HS-5 (cell line): ENCODE measurements around the gene PNRC1.
"Not testable (repeated sequence)": the region's sequence is repeated elsewhere in the genome, so short reads cannot be mapped to it uniquely, and the experiment has no call there.

Experiments used
- DNase-seq: peaks from one replicate; pipeline ENCODE4 v3.0.0-alpha.2; 2012; ENCODE audit warnings: low read depth

The PNRC1 gene

DNA sequence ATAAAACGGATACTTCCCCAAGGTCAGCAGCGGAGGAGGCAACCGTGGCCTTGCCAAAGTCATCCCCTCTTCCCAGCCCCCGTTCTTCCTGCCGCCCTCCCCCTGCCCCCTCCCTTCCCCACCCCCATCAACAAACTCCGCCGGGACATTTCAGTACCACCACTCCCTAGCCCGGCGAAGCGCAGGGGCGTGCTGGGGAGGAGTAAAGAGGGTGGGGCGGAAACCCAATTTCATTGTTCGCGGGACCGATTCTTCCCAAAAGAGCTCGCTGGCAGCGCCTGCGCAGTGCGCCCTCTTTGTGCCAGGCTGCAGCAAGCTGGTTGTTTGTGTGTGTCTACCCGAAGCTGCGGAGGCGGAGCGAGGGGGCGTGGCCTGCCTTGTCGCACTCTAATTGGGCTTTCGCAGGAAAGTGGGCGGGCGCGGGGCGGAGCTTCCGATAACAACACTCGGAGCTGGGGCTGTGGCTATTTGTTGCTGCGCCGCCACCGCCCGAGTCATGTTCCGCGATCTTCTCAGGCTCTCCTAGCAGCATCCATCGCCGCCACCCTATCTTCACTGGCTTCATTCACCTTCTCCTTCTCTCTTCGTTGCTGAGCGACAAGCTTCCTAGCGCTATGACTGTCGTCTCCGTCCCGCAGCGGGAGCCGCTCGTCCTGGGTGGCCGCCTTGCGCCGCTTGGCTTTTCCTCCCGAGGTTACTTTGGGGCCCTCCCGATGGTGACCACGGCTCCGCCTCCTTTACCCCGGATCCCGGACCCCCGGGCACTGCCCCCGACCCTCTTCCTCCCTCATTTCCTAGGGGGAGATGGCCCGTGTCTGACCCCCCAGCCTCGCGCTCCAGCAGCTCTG lies at the start of gene PNRC1:
TSS of gene PNRC1 (plus strand) at position 471 of the 848 bp plus-strand sequence. CDS start at position 615, 144 bp downstream.
- DNase-seq = peak; percentile 90

DNA sequence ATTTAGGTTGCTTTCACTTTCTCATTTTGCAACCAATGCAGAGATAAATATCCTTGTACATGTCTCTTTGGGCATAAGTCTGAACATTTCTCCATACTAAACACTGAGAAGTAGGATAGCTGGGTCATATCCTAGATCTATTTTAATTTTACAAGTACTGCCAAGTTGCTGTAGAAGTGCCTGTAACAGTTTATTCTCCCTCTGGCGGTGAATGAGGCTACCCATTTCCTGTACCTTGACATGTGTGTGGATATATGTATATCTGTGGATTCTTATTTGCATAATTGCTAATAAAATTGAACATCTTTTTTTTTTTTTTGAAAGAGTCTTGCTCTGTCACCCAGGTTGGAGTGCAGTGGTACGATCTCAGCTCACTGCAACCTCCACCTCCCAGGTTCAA lies 48.0 kb upstream of the PNRC1 start:
- no peak for DNase-seq

DNA sequence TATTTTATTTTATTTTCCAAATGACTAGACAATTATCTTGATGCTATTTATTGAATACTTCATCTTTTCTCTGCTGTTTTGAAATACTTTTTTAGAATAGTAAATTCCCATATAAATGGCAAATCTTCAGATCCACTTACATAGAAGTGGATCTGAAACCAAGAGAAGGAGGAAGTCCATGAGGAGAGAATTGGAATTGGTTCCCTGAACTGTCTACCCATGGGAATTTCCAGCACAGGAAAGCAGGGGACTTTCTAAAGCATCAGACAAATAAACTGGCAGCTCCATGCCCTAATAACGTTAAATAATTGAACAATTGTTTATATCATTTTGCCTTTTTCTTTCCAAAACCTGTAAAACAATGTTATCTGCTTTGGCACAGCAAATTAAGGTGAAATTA lies 47.1 kb upstream of the PNRC1 start:
- no peak for DNase-seq

DNA sequence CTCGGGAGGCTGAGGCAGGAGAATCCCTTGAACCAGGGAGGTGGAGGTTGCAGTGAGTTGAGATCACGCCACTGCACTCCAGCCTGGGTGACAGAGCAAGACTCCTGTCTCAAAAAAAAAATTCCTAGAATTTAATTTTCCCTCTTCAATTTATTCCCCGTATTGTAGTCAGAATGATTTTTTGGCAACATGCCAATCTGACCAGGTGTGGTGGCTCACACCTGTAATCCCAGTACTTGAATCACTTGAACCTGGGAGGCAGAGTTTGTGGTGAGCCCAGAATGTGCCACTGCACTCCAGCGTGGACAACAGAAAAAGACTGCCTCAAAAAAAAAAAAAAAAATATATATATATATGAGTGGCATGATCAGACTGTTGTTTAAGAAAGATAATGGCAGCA lies 46.4 kb upstream of the PNRC1 start:
- DNase-seq = not testable (repeated sequence)

DNA sequence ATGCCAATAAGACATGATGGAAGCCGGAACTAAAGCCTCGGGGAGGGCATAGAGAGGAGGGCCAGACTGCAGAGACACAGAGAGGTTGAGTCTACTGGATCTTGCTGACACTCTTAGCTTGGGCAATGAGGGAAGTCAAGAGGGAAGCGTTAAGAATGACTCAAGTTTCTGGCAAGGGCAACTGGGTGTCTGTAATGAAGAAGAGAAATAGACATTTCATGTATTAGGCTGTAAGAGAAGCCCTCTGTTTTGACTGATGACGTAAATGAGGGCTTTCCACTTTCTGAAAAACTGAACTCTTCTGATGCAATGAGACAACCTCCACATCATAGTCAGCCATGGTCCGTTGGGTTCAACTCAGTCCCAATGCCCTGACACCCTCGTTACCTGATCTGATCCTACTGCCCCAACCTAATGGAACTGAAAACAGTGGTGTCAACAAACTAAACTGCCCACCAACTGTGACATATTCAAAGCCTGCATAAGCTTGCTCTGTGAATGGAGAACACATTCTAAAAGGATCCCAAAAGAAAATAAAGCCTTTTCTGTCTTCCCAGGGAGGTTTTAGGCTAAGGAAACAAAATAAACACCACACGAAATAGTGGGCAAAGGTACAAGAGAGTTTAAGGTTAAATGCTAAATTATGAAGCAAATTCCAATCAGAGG lies 45.8 kb upstream of the PNRC1 start:
- DNase-seq = peak; percentile 63

DNA sequence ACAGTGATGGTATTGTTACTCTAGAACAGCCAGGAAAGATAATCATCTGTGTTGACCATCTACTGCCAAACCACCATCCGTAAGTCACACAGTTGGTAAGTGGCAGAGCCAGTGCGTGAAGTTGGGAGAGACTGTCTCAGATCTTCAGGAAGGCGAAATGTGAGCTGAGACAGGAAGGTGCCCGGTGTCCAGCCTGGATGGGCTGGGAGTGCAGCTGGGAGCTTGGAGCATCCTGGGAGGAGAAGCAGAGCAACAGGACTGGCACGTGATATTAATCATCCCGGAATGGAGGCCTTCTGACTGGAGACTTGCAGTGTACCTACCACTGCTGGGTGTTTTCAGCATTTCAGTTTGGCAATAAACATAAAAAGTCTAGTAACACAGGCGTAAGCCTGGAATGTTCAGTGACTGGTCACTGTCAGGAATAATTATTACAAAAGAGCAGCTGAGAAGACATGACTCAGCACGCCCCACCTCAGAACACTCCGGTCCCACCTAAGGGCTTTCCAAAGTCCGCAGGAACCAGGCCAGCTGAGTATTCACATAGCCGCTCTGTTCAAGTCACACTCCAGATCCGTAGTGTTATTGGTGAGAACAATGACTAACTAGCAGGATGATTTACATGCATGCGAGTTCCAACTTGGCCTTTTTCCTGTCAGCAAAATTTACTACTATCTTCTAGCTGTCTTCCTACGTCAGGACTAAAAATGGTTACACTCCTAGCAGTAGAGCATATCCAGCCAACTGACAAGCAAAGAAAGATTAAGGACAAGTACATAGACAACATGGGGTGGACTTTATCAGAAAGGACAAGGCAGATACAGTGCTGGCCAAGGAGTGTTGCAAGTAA lies 45.1 kb upstream of the PNRC1 start:
- DNase-seq = peak; percentile 95

DNA sequence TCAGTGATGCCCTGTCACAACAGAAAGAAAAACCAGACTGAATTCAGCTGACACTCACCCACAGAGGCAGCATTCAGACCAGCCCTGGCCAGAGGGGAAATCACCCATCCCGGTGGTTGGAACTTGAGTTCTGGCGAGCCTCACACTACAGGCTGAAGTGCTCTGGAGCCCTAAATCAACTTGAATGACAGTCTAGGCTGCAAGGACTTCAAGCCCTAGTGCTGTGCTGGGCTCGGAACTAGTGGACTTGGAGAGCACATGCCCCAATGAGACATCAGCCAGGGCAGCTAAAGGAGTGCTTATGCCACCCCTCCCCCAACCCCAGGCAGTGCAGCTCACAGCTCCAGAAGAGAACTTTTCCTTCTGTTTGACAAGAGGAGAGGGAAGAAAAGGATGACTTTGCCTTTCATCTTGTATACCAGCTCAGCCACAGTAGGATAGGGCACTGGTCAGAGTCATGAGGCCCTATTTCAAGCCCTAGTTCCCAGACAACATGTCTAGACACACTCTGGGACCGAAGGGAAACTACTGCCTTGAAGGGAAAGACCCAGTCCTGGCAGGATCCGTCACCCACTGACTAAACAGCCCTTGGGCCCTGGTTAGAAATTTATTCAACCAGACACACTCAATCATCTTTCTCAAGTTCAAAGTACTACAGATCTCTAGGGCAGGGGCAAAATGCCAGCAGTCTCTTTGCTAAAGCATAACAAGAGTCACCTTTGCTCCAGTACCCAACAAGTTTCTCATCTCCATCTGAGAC lies 43.2 kb upstream of the PNRC1 start:
- no peak for DNase-seq

DNA sequence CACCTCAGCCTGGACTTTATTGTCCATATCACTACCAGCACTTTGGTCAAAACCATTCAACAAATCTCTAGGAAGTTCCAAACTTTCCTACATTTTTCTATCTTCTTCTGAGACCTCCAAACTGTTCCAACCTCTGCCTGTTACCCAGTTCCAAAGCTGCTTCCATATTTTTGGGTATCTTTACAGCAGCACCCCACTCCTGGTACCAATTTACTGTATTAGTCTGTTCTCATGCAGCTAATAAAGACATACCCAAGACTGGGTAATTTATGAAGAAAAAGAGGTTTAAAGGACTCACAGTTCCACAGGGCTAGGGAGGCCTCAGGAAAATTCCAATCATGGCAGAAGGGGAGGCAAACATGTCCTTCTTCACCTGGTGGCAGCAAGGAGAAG lies 42.7 kb upstream of the PNRC1 start:
- DNase-seq = not testable (repeated sequence)

DNA sequence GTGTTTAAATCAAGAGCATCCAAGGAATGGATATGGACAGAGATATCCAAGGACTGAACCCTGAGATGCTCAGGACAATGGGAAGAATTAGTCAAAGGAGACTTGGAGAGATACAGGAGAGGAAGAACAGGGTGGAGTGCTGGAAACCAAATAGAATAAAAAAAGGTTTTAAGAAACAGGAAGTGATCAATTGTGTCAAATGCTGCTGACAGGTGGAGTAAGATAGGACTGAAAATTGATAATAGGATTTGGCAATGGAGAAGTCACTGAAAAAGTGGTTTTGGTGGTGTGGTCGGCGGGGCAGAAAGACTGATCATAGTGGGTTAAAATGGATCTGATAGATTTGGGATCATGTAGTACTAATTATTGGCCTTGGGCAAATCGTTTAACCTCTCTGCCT lies 37.9 kb upstream of the PNRC1 start:
- no peak for DNase-seq

DNA sequence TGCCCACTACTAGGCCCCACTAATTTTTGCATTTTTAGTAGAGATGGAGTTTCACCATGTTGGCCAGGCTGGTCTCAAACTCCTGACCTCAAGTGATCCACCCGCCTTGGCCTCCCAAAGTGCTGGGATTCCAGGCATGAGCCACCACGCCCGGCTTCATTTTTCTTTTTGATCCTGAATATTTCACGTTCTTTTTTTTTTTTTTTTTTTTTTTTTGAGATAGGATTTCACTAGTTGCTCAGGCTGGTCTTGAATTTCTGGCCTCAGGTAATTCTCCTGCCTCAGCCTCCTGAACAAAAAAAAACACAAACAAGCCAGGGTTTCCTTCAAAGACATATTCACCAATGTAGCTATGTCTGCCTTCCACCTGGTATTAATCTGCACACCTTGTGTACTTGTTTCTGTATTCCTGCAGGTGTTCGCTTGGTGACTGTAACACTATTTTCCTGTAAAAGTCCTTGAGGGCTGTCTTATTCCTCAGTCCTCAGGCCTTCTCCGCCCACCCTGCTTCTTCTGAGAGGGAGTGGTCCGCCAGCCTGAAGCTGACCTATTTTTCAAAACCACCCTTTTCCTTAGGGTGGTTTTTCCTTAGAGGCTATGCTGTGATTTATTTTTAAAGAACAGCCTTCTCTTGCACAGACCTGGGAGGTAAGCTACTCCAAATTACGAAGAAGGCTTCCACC lies 36.1 kb upstream of the PNRC1 start:
- no peak for DNase-seq

DNA sequence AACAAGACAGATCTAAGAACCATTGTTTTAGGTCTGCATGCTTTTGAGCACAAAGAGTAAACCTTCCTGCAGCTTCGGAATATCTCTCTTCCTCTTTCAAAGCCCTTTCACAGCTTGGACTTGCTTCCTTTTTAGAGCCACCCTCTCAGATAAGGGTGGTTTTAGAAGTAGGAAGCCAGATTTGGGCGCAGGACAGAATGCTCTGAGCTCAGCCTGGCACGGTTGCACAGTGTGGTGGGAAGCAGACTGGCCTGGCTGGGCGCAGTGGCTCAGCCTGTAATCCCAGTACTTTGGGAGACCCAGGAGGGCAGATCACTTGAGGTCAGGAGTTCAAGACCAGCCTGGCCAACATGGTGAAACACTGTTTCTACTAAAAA lies 35.6 kb upstream of the PNRC1 start:
- DNase-seq = no peak

DNA sequence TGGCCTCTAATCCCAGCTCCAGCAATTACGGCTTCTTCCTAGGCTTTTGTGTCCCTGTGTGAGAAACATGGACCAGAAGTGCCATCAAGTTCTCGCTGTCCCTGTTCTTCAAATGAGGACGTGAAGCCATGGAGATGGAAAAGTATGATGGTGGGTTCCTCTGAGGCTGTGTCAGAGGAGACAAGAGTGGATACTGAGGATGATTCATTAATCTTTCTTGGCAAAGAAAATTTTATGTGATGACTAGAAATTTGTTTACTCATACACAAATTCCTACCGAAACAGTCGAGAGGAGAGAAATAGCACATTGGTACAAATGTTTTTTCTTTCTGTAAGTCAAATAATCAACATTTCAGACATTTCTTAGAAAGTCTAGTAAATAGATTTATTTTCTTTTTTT lies 35.0 kb upstream of the PNRC1 start:
- peak; percentile 39 for DNase-seq

DNA sequence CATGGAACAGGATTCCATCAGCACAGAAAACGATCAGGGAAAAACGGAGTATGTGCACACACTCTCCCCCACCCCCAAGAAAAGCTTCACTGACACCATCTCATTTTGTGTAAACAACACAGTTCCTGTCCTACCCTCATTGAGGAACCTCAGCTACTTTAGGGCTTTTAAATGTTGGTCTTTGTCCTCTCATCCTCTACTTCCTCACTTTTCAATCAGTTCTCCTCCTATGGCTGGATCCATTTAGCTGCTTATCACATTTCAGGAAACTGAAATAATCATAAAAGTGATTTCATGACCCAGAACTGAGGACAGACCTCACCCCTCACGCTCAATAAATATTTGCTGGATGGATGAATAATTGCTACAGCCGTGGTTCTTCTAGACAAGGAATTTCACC lies 33.1 kb upstream of the PNRC1 start:
- DNase-seq = no peak

DNA sequence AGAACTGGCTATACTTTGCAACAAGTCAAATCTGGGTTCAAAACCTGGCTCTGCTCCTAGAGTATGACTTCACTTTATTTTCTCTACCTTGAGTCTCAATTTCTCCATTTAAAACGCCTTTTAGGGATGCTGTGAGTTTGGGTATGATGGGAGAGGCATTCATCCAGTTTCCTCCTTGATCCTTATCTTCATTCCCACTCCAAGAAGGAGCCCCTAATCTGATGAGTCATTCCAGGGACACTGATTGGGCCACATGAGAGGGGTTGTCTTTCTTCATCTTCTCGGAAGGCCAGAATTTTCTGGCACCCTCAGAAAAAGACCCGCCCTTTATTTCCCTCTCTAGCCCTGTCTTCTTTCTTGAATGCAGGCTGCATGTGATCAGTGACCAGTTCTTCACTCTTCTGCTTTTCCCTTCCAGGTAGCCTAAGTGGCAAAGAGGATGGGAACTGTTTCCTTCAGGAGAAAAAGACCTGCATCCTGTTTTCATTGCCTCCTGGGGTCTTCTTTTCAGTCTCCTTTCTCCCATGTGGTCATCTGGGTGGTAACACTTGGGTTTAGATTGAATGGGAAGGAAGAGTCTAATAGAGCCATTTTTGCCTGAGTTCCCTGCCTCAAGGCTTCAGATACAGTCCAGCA lies 32.1 kb upstream of the PNRC1 start:
- no peak for DNase-seq

DNA sequence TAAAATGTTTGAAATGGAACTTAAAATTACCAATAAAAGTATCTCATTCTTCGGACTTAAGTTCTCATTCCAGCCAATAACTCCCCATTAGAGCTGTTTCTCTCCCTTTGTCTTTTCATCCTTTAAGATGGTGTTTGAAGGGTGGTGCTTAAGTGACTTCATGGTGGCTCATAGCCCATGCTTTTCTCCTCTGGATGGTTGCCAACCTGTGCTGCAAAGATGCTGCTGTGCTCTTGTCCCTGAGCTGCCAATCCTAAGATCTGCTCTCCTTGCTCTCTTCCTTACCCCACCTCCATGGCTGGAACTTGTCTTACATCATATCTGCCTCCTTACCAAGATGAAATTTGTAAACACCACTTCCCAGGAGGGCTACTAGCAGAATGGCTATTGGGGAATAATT lies 31.6 kb upstream of the PNRC1 start:
- DNase-seq = peak; percentile 20

DNA sequence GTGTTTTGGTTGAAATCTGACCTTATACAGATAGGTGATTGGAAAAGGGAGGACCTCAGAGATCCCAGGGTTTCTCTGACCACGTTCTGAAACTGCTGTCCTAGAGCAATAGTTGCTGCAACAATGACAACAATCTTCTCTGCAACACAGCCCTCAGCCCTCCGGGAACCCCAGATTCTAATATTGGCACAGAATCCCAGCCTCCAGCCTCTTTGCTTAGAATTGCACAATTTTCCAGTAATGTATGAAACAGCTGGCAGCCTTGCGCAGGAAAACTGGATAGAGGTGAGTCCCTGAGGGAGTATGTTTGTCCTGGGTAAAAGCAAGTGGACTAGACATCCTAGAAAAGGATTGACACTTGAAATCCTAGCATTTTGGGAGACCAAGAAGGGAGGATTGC lies 30.4 kb upstream of the PNRC1 start:
- DNase-seq = no peak

DNA sequence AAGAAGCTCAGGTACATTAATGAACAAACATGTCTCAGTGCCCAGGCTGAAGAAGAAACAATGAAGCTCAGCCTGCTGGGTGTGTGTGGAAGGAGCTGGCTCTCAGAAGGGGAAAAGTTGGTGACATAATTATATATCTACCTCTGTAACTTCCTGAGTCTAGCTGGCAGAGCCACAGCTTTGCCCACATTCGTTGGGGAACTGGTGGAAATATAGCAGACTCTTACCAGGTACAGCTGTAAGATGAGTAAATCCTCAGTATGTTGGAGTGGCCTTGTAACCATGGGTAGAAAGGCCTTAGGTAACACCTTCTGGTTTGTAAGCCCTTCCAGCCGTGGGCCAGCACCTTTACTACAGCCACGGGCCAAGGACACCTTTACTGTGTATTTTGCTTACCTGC lies 29.9 kb upstream of the PNRC1 start:
- DNase-seq = no peak

DNA sequence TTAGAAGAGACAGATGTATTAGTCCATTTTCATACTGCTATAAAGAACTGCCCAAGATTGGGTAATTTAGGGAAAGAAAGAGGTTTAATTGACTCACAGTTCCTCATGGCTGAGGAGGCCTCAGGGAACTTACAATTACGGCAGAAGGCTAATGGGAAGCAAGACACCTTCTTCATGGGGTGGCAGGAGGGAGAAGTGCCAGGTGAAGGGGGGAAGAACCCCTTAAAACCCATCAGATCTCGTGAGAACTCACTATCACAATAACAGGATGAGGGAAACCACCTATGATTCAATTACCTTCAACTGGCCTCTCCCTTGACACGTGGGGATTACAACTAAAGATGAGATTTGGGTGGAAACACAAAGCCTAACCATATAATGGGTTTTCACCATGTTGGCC lies 28.9 kb upstream of the PNRC1 start:
- DNase-seq = no peak

DNA sequence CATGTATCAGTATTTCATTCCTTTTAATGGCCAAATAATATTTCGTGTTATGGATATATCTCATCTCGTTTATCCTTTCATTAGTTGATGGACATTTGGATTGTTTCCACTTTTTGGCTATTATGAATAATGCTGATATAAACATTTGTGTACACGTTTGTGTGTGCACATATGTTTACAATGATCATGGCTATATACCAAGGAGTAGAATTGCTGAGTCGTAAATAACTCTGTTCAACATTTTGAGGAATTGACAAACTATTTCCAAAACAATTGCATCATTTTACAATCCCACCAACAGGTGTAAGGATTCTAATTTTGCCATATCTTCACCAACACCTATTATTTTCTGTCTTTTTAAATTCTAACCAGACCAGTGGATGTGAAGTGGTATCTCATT lies 26.3 kb upstream of the PNRC1 start:
- no peak for DNase-seq

DNA sequence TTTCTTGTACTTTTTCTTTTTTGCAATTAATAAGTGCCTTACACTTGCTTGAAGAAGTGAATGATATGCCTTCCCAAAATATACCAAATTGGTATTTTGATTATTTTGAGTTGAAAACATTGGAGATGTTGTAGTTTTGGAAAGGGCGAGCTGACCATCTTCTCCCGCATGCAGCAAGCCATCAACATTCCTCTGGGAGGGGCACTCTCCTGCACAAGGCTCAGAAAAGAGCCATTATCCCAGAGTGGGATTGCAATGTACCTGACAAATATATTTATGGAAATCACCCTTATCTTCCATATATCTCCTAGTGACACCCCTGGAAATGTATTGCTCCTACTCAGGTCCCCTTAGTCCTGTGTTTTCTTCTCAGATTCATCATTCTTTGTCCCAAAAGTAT lies 22.8 kb upstream of the PNRC1 start:
- DNase-seq = no peak

DNA sequence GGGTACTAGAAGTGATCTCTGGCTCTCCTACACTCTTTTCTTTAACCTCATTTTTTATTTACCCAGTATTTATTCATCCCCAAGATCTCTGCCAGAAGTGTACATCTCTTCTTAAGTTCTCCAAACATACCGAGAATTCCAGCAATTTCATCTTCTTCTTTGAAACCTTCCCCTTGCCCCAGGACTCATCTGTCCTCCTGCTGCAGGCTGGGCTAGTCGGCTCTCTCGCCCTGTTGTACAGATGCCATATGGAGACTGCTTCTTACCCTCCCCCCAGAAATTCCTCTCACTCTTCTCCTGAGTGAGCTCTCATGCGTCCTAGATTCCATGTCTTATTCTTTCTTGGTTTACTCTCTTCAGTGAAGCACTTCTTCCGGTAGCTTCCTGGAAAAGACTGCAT lies 21.9 kb upstream of the PNRC1 start:
- no peak for DNase-seq
